ENCODE measurements around the gene GNPTG.

GNPTG gene

GRCh38 chr16:1389762-1390161 is 38.0 kb downstream of the GNPTG start:
- no peak for DNase-seq (ENCODE audit: low read depth)
- TF ChIP-seq, protein P1, sequence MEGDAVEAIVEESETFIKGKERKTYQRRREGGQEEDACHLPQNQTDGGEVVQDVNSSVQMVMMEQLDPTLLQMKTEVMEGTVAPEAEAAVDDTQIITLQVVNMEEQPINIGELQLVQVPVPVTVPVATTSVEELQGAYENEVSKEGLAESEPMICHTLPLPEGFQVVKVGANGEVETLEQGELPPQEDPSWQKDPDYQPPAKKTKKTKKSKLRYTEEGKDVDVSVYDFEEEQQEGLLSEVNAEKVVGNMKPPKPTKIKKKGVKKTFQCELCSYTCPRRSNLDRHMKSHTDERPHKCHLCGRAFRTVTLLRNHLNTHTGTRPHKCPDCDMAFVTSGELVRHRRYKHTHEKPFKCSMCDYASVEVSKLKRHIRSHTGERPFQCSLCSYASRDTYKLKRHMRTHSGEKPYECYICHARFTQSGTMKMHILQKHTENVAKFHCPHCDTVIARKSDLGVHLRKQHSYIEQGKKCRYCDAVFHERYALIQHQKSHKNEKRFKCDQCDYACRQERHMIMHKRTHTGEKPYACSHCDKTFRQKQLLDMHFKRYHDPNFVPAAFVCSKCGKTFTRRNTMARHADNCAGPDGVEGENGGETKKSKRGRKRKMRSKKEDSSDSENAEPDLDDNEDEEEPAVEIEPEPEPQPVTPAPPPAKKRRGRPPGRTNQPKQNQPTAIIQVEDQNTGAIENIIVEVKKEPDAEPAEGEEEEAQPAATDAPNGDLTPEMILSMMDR (conservative IDR thresholded peaks at IDR 0.05; ENCODE audit: low read depth, low read length) = no peak
- H3K4me3 ChIP-seq (ENCODE audit: low read depth, low read length) = no peak overlapping the region

- no peak overlapping the region for H3K4me3 ChIP-seq (ENCODE audit: low read depth, low read length)
- no peak for DNase-seq (ENCODE audit: low read depth)
- TF ChIP-seq, protein P1 (conservative IDR thresholded peaks at IDR 0.05; ENCODE audit: low read depth, low read length) = no peak
Measured at GRCh38 chr16:1390239-1390779, 38.6 kb downstream of the GNPTG start.

DNA sequence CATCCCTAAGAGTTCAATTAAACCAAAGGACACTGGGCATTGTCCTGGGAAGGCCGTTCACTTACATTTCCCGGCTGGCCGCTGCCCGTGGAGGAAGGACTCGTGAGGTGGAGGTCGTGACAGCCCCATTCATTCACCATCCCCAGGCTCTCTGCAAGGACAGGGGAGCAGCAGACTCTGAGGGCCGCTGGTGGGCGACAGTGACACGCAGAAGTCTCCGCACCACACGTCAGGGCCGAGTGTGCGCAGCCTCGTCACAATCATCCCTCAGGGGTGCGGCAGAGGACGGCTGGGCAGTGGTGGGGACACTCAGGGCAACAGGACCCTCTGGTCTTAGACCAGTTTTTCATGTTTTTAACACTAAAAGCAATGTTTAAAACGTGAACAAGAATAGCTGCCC is 41.1 kb downstream of the GNPTG start:
- TF ChIP-seq, protein P1 (conservative IDR thresholded peaks at IDR 0.05; ENCODE audit: low read depth, low read length) = no peak
- DNase-seq (ENCODE audit: low read depth) = no peak
- H3K4me3 ChIP-seq (ENCODE audit: low read depth, low read length) = no peak overlapping the region

DNA sequence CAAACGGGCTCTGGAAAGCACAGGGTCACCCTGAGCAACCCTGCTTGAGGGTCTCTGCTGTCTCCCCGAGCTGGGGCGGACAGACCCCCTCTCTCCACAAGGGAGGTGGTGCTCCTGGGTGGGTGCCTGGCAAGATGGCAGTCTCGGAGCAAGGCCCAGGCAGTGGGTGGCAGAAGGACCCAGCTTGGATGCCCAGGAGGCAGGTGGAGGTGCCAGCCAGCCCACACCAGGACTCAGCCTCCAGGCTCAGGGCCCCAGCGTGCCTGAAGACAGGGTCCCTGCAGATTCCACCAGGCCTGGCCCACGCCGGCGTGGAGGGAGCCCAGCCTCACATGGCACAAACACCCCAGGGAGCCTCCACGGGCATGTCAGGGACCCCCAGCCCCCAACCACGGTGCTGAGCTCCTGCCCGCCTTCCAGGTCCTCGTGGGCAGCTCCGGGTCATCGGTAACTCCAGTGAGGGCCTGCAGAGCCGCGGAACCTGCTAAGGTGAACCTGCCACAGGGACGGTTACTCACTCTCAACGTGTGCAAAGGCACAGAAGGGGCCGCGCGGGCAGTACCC is 42.0 kb downstream of the GNPTG start:
- TF ChIP-seq, protein P1 (conservative IDR thresholded peaks at IDR 0.05; ENCODE audit: low read depth, low read length) = no peak

DNA sequence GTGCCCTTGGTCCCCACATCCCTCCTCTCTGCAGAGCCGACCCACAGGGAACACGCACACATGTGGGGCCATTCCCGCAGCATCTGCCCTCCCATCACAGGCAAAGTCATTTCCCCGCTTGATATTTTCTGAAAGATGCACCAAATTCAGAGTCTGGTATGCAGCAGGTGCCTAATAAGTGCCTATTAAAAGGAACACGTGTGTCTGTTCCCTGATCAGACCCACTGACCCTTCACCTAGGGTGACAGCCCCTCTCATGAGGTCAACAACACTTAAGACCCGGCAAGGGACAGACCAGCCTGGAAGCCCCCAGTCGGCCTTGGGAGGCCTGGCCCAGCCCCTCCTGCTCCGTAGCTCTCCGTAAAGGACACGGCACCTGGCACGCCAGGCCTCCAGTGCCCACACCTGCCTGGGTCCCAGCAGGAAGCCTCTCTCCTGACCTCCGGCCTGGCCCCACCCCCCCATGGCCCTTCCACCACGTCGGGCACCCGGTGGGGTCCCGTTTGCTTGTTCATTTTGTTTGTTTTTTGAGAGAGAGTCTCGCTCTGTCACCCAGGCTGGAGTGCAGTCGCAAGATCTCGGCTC is 42.7 kb downstream of the GNPTG start:
- no peak overlapping the region for H3K4me3 ChIP-seq (ENCODE audit: low read depth, low read length)

More for the DNA sequence above, 42.0 kb downstream of the GNPTG start:
- no peak overlapping the region for H3K4me3 ChIP-seq (ENCODE audit: low read depth, low read length)
- no peak for DNase-seq (ENCODE audit: low read depth)

DNA sequence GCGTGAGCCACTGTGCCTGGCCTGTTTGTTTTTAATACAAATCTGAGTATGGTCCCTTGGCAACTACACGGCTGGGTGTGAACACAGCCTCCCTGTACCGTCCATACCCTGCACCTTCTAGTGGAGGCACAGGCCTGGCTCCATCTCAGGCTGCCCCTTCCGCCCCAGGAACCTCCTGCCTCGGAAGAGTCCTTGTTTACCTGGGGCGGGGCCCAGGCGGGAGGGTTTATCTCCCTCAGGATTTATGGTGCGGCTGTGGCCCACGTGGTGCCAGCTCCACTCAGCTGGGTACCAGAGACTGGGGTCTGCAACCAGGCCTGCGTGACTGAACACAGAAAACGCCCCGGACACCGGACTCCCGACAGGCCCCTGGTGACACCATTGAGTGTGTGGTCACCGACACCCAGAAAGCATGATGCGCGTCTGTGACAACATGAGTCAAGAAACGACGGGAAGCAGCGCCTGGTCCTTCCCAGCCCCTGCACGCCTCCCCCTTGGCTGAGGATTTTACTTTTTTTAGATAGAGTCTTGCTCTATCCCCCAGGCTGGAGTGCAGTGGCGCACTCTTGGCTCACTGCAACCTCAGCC is 43.8 kb downstream of the GNPTG start:
- TF ChIP-seq, protein P1 (conservative IDR thresholded peaks at IDR 0.05; ENCODE audit: low read depth, low read length) = no peak
- H3K4me3 ChIP-seq (ENCODE audit: low read depth, low read length) = no peak overlapping the region

More for the DNA sequence above, 42.7 kb downstream of the GNPTG start:
- TF ChIP-seq, protein P1 (conservative IDR thresholded peaks at IDR 0.05; ENCODE audit: low read depth, low read length) = no peak
- no peak for DNase-seq (ENCODE audit: low read depth)

More for the DNA sequence above, 43.8 kb downstream of the GNPTG start:
- DNase-seq (ENCODE audit: low read depth) = no peak

Data from choroid plexus epithelial cell (primary cell).